Measurements from ENCODE around the gene SLC41A1.

DNA sequence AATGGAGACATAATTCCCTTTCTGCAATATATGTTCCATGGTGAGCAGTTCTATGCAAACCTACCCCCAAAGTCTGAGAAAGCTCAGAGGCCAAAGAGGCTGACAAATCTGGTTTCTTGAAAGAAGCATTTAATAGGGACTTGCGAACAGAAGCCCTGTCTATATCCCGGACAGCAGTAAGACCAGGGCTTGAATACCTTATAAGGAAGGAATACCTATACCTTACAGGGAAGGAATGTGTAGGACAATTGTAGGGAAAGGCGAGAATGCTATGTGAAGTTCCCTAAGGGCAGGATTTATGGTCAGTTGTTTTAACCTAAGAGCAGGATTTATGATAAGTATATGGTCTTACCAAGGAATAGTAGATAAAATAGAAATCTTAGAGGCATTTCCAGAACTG is 5.0 kb upstream of the SLC41A1 start:
- TF ChIP-seq, protein P1, sequence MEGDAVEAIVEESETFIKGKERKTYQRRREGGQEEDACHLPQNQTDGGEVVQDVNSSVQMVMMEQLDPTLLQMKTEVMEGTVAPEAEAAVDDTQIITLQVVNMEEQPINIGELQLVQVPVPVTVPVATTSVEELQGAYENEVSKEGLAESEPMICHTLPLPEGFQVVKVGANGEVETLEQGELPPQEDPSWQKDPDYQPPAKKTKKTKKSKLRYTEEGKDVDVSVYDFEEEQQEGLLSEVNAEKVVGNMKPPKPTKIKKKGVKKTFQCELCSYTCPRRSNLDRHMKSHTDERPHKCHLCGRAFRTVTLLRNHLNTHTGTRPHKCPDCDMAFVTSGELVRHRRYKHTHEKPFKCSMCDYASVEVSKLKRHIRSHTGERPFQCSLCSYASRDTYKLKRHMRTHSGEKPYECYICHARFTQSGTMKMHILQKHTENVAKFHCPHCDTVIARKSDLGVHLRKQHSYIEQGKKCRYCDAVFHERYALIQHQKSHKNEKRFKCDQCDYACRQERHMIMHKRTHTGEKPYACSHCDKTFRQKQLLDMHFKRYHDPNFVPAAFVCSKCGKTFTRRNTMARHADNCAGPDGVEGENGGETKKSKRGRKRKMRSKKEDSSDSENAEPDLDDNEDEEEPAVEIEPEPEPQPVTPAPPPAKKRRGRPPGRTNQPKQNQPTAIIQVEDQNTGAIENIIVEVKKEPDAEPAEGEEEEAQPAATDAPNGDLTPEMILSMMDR (IDR thresholded peaks at IDR 0.05; ENCODE audit: low read length) = no peak
- TF ChIP-seq EZH2phosphoT487 (IDR thresholded peaks at IDR 0.05; ENCODE audit: low read length) (no peak), EZH2 (optimal IDR thresholded peaks at IDR 0.05; ENCODE audit: low read depth, low read length) (no peak)
